Kasumi-1 (cell line): ENCODE measurements around the gene IFNAR1.
A peak's percentile ranks its signal among the peaks of the same experiment; 100 is the strongest.

Experiments
- DNase-seq, 2 experiments: peaks; one replicate each; lab custom pipeline; 2025; lab: John Stamatoyannopoulos, UW

The IFNAR1 gene

GRCh38 chr21:33324291-33325221 is at the start of gene IFNAR1:
Gene IFNAR1 (plus strand): TSS chr21:33324970. CDS start chr21:33325056, 86 bp downstream.
- DNase-seq = peak; percentile 98 to 99

GRCh38 chr21:33278721-33279120 is 46.0 kb upstream of the IFNAR1 start:
- no peak for DNase-seq

GRCh38 chr21:33279330-33279820 is 45.4 kb upstream of the IFNAR1 start:
- no peak for DNase-seq

GRCh38 chr21:33281096-33281652 is 43.6 kb upstream of the IFNAR1 start:
- DNase-seq = no peak

- no peak for DNase-seq
These were observed 41.6 kb upstream of the IFNAR1 start for GRCh38 chr21:33283203-33283602.

GRCh38 chr21:33286076-33286475 is 38.7 kb upstream of the IFNAR1 start:
- no peak for DNase-seq

GRCh38 chr21:33286600-33287456 is 37.9 kb upstream of the IFNAR1 start:
- DNase-seq = no peak

- no peak for DNase-seq
These were observed 35.5 kb upstream of the IFNAR1 start for GRCh38 chr21:33289199-33289819.

- no peak for DNase-seq
These were observed 34.3 kb upstream of the IFNAR1 start for GRCh38 chr21:33290441-33290840.

- no peak for DNase-seq
These were observed 33.1 kb upstream of the IFNAR1 start for GRCh38 chr21:33291686-33292085.

- no peak for DNase-seq
These were observed 32.0 kb upstream of the IFNAR1 start for GRCh38 chr21:33292724-33293123.

GRCh38 chr21:33293136-33293535 is 31.6 kb upstream of the IFNAR1 start:
- no peak for DNase-seq

GRCh38 chr21:33293811-33294216 is 31.0 kb upstream of the IFNAR1 start:
- DNase-seq = no peak

- DNase-seq = no peak
These were observed 28.6 kb upstream of the IFNAR1 start for GRCh38 chr21:33296156-33296555.

- DNase-seq = no peak
These were observed 25.5 kb upstream of the IFNAR1 start for GRCh38 chr21:33299181-33299752.

GRCh38 chr21:33300701-33301631 is 23.8 kb upstream of the IFNAR1 start:
- peak; percentile 90 to 91 for DNase-seq

- DNase-seq = no peak
These were observed 23.2 kb upstream of the IFNAR1 start for GRCh38 chr21:33301632-33302002.

- no peak for DNase-seq
These were observed 22.7 kb upstream of the IFNAR1 start for GRCh38 chr21:33302055-33302454.

GRCh38 chr21:33302796-33303195 is 22.0 kb upstream of the IFNAR1 start:
- no peak for DNase-seq

- no peak for DNase-seq
These were observed 19.5 kb upstream of the IFNAR1 start for GRCh38 chr21:33305344-33305671.

- DNase-seq = no peak
These were observed 18.8 kb upstream of the IFNAR1 start for GRCh38 chr21:33305938-33306337.
